H54 (cell line): ENCODE data around the gene PRRG3.
A peak's percentile ranks its signal among the peaks of the same experiment; 100 is the strongest.

Experiments
- DNase-seq: peaks from one replicate; pipeline ENCODE4 v3.0.0; 2011; ENCODE audit warnings: low spot score, mixed read lengths; ENCODE audit not compliant: insufficient read length
- FAIRE-seq: peaks from 3 replicates; lab custom pipeline; 2011; peaks lifted over from hg19 to GRCh38; lab: Jason Lieb, UNC
- POLR2A ChIP-seq: IDR thresholded peaks from 2 replicates; pipeline ENCODE4 v1.6.1; 2011; ENCODE audit warnings: low read depth, mild to moderate bottlenecking, low read length

Gene PRRG3

GRCh38 chrX:151699746-151700145 lies 4.5 kb downstream of the PRRG3 start:
- no peak for DNase-seq
- FAIRE-seq: no peak
- no peak for TF ChIP-seq POLR2A

GRCh38 chrX:151700581-151700980 lies 5.3 kb downstream of the PRRG3 start:
- DNase-seq: no peak
- no peak for FAIRE-seq
- no peak for TF ChIP-seq POLR2A

GRCh38 chrX:151701071-151701470 lies 5.8 kb downstream of the PRRG3 start:
- no peak for FAIRE-seq
- no peak for DNase-seq
- TF ChIP-seq POLR2A: no peak

GRCh38 chrX:151701531-151701930 lies 6.3 kb downstream of the PRRG3 start:
- FAIRE-seq (no peak), DNase-seq (no peak)
- no peak for TF ChIP-seq POLR2A

GRCh38 chrX:151702026-151702714 lies 6.9 kb downstream of the PRRG3 start:
- no peak for TF ChIP-seq POLR2A
- no peak for DNase-seq
- FAIRE-seq: no peak

GRCh38 chrX:151702741-151703340 lies 7.6 kb downstream of the PRRG3 start:
- DNase-seq: no peak
- TF ChIP-seq POLR2A: no peak
- no peak for FAIRE-seq

GRCh38 chrX:151703487-151703886 lies 8.2 kb downstream of the PRRG3 start:
- FAIRE-seq (no peak), DNase-seq (no peak)
- no peak for TF ChIP-seq POLR2A

GRCh38 chrX:151704041-151704663 lies 8.9 kb downstream of the PRRG3 start:
- DNase-seq: no peak
- FAIRE-seq: no peak
- no peak for TF ChIP-seq POLR2A

GRCh38 chrX:151708821-151709220 lies 13.6 kb downstream of the PRRG3 start:
- FAIRE-seq (no peak), DNase-seq (no peak)
- no peak for TF ChIP-seq POLR2A

GRCh38 chrX:151710457-151710856 lies 15.2 kb downstream of the PRRG3 start:
- no peak for FAIRE-seq
- TF ChIP-seq POLR2A: no peak
- no peak for DNase-seq

GRCh38 chrX:151711154-151711553 lies 15.9 kb downstream of the PRRG3 start:
- TF ChIP-seq POLR2A: no peak
- DNase-seq: no peak
- FAIRE-seq: no peak

GRCh38 chrX:151711787-151712186 lies 16.5 kb downstream of the PRRG3 start:
- no peak for TF ChIP-seq POLR2A
- DNase-seq (no peak), FAIRE-seq (no peak)

GRCh38 chrX:151712253-151712652 lies 17.0 kb downstream of the PRRG3 start:
- FAIRE-seq: no peak
- no peak for DNase-seq
- TF ChIP-seq POLR2A: no peak

GRCh38 chrX:151713849-151714248 lies 18.6 kb downstream of the PRRG3 start:
- no peak for TF ChIP-seq POLR2A
- FAIRE-seq (no peak), DNase-seq (peak; percentile 42)
